GM19468 (cell line): ENCODE results near the gene BTF3.
"Not testable (repeated sequence)": the region's sequence is repeated elsewhere in the genome, so short reads cannot be mapped to it uniquely, and the experiment has no call there.

ENCODE experiments used
- ATAC-seq: cut with Tn5 transposase; IDR thresholded peaks from one replicate; pipeline ENCODE4 v1.9.1; 2021; ENCODE audit warnings: mild to moderate bottlenecking, moderate library complexity, moderate number of reproducible peaks; ENCODE audit not compliant: unreplicated experiment; ENCODE audit errors: extremely low read depth

The BTF3 gene

GRCh38 chr5:73484511-73484910, 13.7 kb upstream of the BTF3 start:
- no peak for ATAC-seq

DNA sequence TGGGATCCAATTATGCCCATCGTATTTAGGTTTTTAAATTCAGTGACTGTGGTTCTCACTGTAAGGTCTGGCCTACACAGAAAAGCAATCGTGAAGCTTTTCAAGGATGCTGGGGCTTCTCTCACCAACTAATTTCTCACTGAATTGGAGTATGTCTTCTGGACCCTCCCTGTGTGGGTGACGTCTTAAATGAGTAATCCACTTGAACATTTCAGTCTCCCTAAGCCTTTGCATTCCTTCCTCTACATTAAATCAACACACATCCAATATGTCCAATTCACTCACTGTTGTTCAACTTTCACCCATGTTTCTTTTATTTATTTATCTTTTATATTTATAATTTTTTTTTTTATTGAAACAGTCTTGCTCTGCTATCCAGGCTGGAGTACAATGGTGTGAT, 12.5 kb upstream of the BTF3 start:
- no peak for ATAC-seq

DNA sequence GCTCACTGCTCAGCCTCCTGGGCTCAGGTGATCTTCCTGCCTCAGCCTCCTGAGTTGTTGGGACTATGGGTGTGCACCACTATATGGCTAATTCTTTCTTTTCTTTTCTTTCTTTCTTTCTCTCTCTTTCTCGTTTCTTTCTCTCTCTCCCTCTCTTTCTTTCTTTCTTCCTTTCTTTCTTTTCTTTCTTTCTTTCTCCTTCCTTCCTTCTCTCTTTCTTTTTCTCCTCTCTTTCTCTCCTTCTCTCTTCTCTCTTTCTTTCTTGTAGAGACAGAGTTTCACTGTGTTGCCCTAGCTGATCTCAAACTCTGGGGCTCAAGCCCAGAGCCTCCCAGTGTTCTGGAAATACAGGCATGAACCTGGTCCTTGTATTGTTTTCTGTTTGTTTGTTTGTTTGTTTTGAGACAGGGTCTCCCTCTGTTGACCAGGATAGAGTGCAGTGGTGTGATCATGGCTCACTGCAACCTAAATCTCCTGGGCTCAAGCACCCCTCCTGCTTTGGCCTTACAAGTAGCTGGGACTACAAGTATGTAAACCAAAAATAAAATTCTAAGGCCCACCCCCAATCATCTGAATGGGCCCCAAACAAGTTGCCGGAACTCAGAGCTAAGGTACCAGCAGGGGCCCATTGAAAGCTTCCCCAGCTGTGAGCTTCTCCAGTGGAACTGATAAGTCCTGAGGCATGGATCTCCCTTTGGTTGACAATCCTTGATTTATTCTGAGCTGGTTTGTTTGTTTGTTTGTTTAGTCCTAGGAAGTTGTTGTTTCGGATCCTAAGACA, 11.9 kb upstream of the BTF3 start:
- no peak for ATAC-seq

GRCh38 chr5:73487257-73487656, 11.0 kb upstream of the BTF3 start:
- ATAC-seq = not testable (repeated sequence)

- ATAC-seq = no peak
These were observed 10.4 kb upstream of the BTF3 start for GRCh38 chr5:73487815-73488214.

- ATAC-seq = no peak
These were observed 9.4 kb upstream of the BTF3 start for GRCh38 chr5:73488806-73489205.

DNA sequence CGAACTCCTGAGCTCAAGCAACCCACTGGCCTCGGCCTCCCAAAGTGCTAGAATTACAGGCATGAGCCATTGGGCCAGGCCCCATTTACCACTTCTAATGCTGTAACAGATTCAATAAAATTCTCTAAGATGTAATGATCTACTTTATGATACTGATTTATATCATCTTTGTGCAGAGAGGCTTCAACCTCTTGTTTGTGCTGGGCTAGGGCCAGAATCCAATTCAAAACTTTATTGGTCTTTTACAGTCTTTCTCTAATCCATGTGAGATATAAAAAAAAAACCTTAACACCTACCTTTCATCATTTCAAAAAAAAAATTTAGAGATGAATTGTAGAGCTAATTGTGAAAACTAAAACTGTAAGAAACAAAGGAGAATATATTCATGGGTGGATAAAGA, 8.2 kb upstream of the BTF3 start:
- no peak for ATAC-seq

DNA sequence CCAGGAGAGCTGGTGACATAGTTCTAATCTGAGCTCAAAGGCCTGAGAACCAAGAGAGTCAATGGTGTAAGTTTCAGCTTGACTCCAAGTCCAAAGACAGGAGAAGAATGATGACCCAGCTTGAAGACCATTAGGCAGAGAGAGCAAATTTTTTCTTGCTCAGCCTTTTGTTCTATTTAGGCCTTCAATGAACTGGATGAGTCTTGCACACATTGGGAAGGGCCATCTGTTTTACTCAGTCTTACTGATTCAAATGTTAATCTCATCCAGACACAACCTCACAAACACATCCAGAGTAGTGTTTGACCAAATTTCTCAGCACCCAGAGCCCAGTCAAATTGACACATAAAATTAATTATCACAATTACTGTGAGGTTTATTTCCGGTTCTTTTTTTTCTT, 7.1 kb upstream of the BTF3 start:
- no peak for ATAC-seq

- no peak for ATAC-seq
These were observed 4.8 kb upstream of the BTF3 start for GRCh38 chr5:73493421-73493820.

DNA sequence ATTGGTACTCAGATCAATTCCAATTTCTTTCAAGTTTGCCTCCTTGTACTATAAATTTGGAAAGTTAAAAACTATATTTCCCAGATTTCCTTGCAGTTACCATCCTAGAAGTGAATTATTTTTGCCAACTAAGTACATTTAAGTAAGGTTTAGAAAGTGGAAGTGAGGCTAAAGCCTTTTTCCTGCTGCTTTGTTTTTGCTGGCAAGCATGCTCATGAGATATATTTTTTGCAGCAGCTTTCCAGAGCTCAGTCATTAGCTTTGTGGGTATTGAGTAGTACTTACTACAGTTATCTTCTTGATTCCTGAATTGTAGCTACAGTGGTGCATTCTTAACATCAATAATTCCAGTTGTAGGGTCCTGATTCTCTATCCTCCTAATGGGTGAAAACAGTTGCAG, 3.5 kb upstream of the BTF3 start:
- no peak for ATAC-seq

- ATAC-seq = no peak
These were observed 2.4 kb upstream of the BTF3 start for GRCh38 chr5:73495772-73496335.

- ATAC-seq = no peak
These were observed 1.2 kb upstream of the BTF3 start for GRCh38 chr5:73496984-73497457.

DNA sequence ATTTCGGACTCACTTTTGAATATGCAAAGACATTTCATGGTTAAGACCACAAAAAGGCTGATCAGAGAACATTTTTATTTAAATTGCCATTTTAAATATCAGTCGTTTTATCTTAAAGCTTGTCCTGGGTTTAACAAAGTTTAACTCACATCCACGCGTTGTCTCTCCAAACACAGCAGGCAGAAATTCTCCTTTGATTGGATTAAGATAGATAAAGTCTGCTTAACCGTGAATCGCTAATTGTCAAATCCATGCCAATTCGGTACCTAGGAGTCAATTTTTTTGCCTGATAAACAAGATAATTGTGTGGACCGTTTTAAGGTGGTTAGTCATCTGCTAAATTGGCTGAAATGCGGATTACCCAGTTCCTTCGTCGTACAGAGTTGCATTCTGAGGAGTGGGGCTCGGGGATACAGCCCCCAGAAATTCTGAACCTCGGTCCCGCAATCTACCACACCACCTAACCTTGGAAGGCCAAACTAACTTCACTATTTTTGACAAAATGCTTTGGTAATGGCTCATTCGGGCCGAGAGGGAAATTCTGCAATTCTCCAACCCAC, 665 bp upstream of the BTF3 start:
- no peak for ATAC-seq

DNA sequence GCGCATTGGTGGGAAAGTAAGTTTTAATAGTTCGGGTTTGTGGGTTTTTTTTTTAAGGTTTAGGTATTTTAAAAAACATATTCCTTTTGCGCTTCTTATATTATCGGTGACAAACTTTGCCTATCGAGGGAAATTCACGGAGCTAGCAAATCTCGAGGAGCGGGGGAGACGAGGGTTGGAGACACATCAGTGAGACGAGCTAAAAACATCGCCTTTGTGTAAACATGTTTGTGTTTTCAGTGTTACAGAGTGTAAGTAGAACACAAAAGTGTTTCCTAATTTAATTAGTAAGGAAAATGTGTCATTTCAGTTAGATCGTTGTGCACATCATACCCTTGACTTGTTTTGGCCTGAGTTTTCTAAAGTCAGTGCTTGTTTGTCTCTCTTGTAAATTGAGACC, 945 bp downstream of the BTF3 start:
- ATAC-seq = no peak

- no peak for ATAC-seq
These were observed 1.5 kb downstream of the BTF3 start for GRCh38 chr5:73499756-73500155.

GRCh38 chr5:73501406-73501805, 3.2 kb downstream of the BTF3 start:
- no peak for ATAC-seq

DNA sequence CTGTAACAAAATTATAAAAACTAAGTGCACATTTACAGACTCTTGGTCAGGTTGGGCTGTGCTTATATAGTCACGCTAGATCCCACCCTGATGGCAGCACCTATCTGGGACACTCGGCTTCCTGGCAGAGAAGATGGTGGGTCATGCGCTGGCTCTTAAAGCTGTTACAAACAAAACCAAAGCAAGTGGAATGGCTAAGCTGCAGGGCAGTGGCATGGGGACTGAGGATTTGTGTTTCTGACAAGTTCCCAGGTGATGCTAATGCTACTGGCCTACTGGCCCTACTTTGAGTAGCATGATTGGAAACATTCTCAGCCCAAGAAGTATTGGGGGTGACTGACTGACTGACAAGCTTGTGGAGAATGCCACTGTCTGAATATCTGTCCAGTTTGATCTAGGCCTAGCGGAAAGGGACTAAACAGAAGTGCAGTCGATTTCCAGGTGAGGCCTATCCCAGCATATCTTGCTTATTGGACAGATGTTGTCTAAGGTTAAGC, 8.3 kb downstream of the BTF3 start:
- no peak for ATAC-seq

GRCh38 chr5:73507062-73507461, 8.8 kb downstream of the BTF3 start:
- no peak for ATAC-seq

GRCh38 chr5:73508521-73508920, 10.3 kb downstream of the BTF3 start:
- not testable (repeated sequence) for ATAC-seq

GRCh38 chr5:73513996-73514395, 15.8 kb downstream of the BTF3 start:
- no peak for ATAC-seq

DNA sequence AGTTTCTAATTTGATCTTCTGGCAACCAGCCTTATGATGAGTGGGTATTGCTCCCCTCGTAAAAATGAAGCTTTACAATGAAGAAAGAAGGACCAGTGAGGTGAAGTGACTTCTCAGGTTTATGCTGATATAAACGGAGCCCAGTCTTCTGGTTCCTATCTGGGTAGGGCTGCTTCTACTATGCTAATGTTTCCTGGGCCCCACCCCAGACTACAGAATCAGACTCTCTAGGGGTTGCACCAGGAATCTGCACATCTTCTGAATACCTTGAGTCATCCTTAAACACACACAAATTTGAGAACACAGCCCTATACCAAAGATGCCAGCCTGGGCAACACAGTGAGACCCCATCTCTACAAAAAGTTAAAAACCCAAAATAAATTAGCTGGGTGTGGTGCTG, 16.2 kb downstream of the BTF3 start:
- ATAC-seq = no peak
